ENCODE data around the gene CHCHD3. TPM values are rescaled to one million over a fixed set of nuclear protein-coding genes. Genes with fewer than 3 reads are reported as not detected.

CHCHD3 gene
- total RNA-seq, 2 donors from 2014 or later = 50.9 to 52.7 TPM

GRCh38 chr7:132806834-132807233 is 275.1 kb downstream of the CHCHD3 start:
- intact Hi-C loops (cut with DNase I) = no loop called here
- DNase-seq (ENCODE audit: low spot score) = no peak

GRCh38 chr7:132805766-132806165 is 276.1 kb downstream of the CHCHD3 start:
- intact Hi-C loops (cut with DNase I) = no loop called here
- DNase-seq (ENCODE audit: low spot score) = no peak

- no peak for DNase-seq (ENCODE audit: low spot score)
- intact Hi-C loops (cut with DNase I) = no loop called here
Observed at GRCh38 chr7:132804849-132805485, 276.9 kb downstream of the CHCHD3 start.

GRCh38 chr7:132800522-132800921 is 281.4 kb downstream of the CHCHD3 start:
- no peak for DNase-seq (ENCODE audit: low spot score)
- intact Hi-C loops (cut with DNase I) = no loop called here

- DNase-seq (ENCODE audit: low spot score) = no peak
- intact Hi-C loops (cut with DNase I) = no loop called here
Observed at GRCh38 chr7:132799081-132799413, 282.8 kb downstream of the CHCHD3 start.

- intact Hi-C loops (cut with DNase I) = no loop called here
- DNase-seq (ENCODE audit: low spot score) = no peak
Observed at GRCh38 chr7:132797152-132797551, 284.7 kb downstream of the CHCHD3 start.

- intact Hi-C loops (cut with DNase I) = no loop called here
- no peak for DNase-seq (ENCODE audit: low spot score)
Observed at GRCh38 chr7:132793474-132793873, 288.4 kb downstream of the CHCHD3 start.

GRCh38 chr7:132791036-132791435 is 290.9 kb downstream of the CHCHD3 start:
- DNase-seq (ENCODE audit: low spot score) = no peak

GRCh38 chr7:132790104-132790503 is 291.8 kb downstream of the CHCHD3 start:
- no peak for DNase-seq (ENCODE audit: low spot score)
- intact Hi-C loops (cut with DNase I) = no loop called here

More at GRCh38 chr7:132791036-132791435, 290.9 kb downstream of the CHCHD3 start:
- intact Hi-C loops (cut with DNase I) = no loop called here

GRCh38 chr7:132789281-132789680 is 292.6 kb downstream of the CHCHD3 start:
- intact Hi-C loops (cut with DNase I) = no loop called here
- no peak for DNase-seq (ENCODE audit: low spot score)

- intact Hi-C loops (cut with DNase I) = no loop called here
- DNase-seq (ENCODE audit: low spot score) = no peak
Observed at GRCh38 chr7:132785870-132786269, 296.0 kb downstream of the CHCHD3 start.

- no peak for DNase-seq (ENCODE audit: low spot score)
- intact Hi-C loops (cut with DNase I) = no loop called here
Observed at GRCh38 chr7:132784406-132784805, 297.5 kb downstream of the CHCHD3 start.

- no peak for DNase-seq (ENCODE audit: low spot score)
- intact Hi-C loops (cut with DNase I) = no loop called here
Observed at GRCh38 chr7:132783824-132784223, 298.1 kb downstream of the CHCHD3 start.

GRCh38 chr7:132782777-132783640 is 298.9 kb downstream of the CHCHD3 start:
- no peak for DNase-seq (ENCODE audit: low spot score)
- intact Hi-C loops (cut with DNase I) = no loop called here

- intact Hi-C loops (cut with DNase I) = no loop called here
Observed at GRCh38 chr7:132780822-132781221, 301.1 kb downstream of the CHCHD3 start.

GRCh38 chr7:132779164-132779563 is 302.7 kb downstream of the CHCHD3 start:
- DNase-seq (ENCODE audit: low spot score) = no peak
- intact Hi-C loops (cut with DNase I) = no loop called here

More at GRCh38 chr7:132780822-132781221, 301.1 kb downstream of the CHCHD3 start:
- DNase-seq (ENCODE audit: low spot score) = no peak

- DNase-seq (ENCODE audit: low spot score) = no peak
- intact Hi-C loops (cut with DNase I) = no loop called here
Observed at GRCh38 chr7:132778761-132779160, 303.1 kb downstream of the CHCHD3 start.

GRCh38 chr7:132777956-132778355 is 303.9 kb downstream of the CHCHD3 start:
- DNase-seq (ENCODE audit: low spot score) = no peak
- intact Hi-C loops (cut with DNase I) = no loop called here

GRCh38 chr7:132777414-132777813 is 304.5 kb downstream of the CHCHD3 start:
- intact Hi-C loops (cut with DNase I) = no loop called here
- no peak for DNase-seq (ENCODE audit: low spot score)

GRCh38 chr7:132776048-132776620 is 305.8 kb downstream of the CHCHD3 start:
- DNase-seq (ENCODE audit: low spot score) = no peak
- intact Hi-C loops (cut with DNase I) = no loop called here

Measured in posterior vena cava (tissue), 2 donors.